ENCODE data around the gene GJB6. TPM values are rescaled to one million over a fixed set of nuclear protein-coding genes. Genes with fewer than 3 reads are reported as not detected.

GJB6 gene
- total and polyA plus RNA-seq, 2 of the 4 experiments (the other 2 are of a cell fraction), result not detected

GRCh38 chr13:20219577-20219976, 12.5 kb downstream of the GJB6 start:
- H3K9me3 ChIP-seq (ENCODE audit: control insufficient read depth, insufficient read depth, low read length), result no peaks in the 10 kb centered on the region; the same call in 1 of the 2 replicates
- POLR2A ChIA-PET (ENCODE audit: unreplicated experiment), result no interaction called here
- H3K36me3 ChIP-seq (ENCODE audit: control insufficient read depth, insufficient read depth, low read length), result no peaks in the 10 kb centered on the region
- no peak overlapping the region for H3K4me3 ChIP-seq (ENCODE audit: insufficient read depth, low read depth, low read length)
- H3K79me1 ChIP-seq (ENCODE audit: low read depth in 1 of 2, low read length in 2 of 2), result no peaks in the 10 kb centered on the region
- H4K91ac ChIP-seq (ENCODE audit: insufficient read depth, low read depth, low read length), result no peak overlapping the region
- intact Hi-C loops (cut with micrococcal nuclease) (no loop called here), dilution Hi-C loops (cut with HindIII; ENCODE audit: low sequenced_read_pairs, unreplicated experiment) (no loop called here), in situ Hi-C loops (cut with MboI; ENCODE audit: low sequenced_read_pairs) (no loop called here)
- H3K56ac ChIP-seq (ENCODE audit: extremely low read depth, insufficient read depth, low read length), result no peak overlapping the region
- no peak overlapping the region for H2BK120ac ChIP-seq (ENCODE audit: low read depth, low read length)
- BruUV-seq (replicated peaks), result no TSS peak
- H3K18ac ChIP-seq (ENCODE audit: low read depth, low read length), result no peak overlapping the region
- no peak overlapping the region for H2BK15ac ChIP-seq (ENCODE audit: low read depth, low read length)
- H2AK9ac ChIP-seq (replicated peaks; ENCODE audit: low read depth, low read length, poor library complexity), result no peak overlapping the region
- H4K5ac ChIP-seq (ENCODE audit: low read depth, low read length), result no peak overlapping the region
- TF ChIP-seq BHLHE40 (IDR thresholded peaks at IDR 0.05; ENCODE audit: low read depth, low read length) (no peak), NFE2L2 (IDR thresholded peaks at IDR 0.05; ENCODE audit: low read depth, low read length) (no peak), CTCF (conservative IDR thresholded peaks at IDR 0.05; ENCODE audit: low read depth, low read length) (no peak), CEBPB (IDR thresholded peaks at IDR 0.05; ENCODE audit: low read depth, low read length) (no peak), FOS (IDR thresholded peaks at IDR 0.05; ENCODE audit: low read depth, low read length) (no peak), MAZ (IDR thresholded peaks at IDR 0.05; ENCODE audit: borderline replicate concordance, low read depth, low read length) (no peak), MAFK (IDR thresholded peaks at IDR 0.05; ENCODE audit: low read depth, low read length) (no peak), RFX5 (IDR thresholded peaks at IDR 0.05; ENCODE audit: low read depth, low read length) (no peak), MXI1 (IDR thresholded peaks at IDR 0.05; ENCODE audit: borderline replicate concordance, low read depth, low read length) (no peak), SMC3 (IDR thresholded peaks at IDR 0.05; ENCODE audit: low read depth, low read length) (no peak), RCOR1 (IDR thresholded peaks at IDR 0.05; ENCODE audit: insufficient replicate concordance, low read length) (no peak), CHD1 (IDR thresholded peaks at IDR 0.05; ENCODE audit: low read depth, low read length) (no peak), RAD21 (IDR thresholded peaks at IDR 0.05; ENCODE audit: low read length) (no peak), POLR2A (IDR thresholded peaks at IDR 0.05; ENCODE audit: low read depth, low read length) (no peak)
- TF ChIP-seq, protein P1, sequence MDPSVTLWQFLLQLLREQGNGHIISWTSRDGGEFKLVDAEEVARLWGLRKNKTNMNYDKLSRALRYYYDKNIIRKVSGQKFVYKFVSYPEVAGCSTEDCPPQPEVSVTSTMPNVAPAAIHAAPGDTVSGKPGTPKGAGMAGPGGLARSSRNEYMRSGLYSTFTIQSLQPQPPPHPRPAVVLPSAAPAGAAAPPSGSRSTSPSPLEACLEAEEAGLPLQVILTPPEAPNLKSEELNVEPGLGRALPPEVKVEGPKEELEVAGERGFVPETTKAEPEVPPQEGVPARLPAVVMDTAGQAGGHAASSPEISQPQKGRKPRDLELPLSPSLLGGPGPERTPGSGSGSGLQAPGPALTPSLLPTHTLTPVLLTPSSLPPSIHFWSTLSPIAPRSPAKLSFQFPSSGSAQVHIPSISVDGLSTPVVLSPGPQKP (IDR thresholded peaks at IDR 0.05; ENCODE audit: borderline replicate concordance, low read depth, low read length), result no peak
- TF ChIP-seq, protein P2, sequence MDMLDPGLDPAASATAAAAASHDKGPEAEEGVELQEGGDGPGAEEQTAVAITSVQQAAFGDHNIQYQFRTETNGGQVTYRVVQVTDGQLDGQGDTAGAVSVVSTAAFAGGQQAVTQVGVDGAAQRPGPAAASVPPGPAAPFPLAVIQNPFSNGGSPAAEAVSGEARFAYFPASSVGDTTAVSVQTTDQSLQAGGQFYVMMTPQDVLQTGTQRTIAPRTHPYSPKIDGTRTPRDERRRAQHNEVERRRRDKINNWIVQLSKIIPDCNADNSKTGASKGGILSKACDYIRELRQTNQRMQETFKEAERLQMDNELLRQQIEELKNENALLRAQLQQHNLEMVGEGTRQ (IDR thresholded peaks at IDR 0.05; ENCODE audit: low read depth, low read length), result no peak
- no peak overlapping the region for H3K23ac ChIP-seq (ENCODE audit: low read depth, low read length)
- H3K9ac ChIP-seq (ENCODE audit: low read depth, low read length), result no peak overlapping the region
- DNase-seq (no peak), ATAC-seq (ENCODE audit: low read depth) (no peak)
- no peak overlapping the region for H3K27ac ChIP-seq (ENCODE audit: insufficient read depth, low read length)
- no peak overlapping the region for H2AK5ac ChIP-seq (ENCODE audit: low read depth, low read length)
- H3K9me1 ChIP-seq (ENCODE audit: insufficient read depth, low read length), result no peaks in the 10 kb centered on the region
- no peak overlapping the region for H2AFZ ChIP-seq (replicated peaks; ENCODE audit: low read length, poor library complexity)
- no peak overlapping the region for H4K8ac ChIP-seq (ENCODE audit: low read depth in 2 of 2, low read length in 2 of 2)
- no peaks in the 10 kb centered on the region for H4K20me1 ChIP-seq (ENCODE audit: insufficient read depth, low read length)
- H3K27me3 ChIP-seq (ENCODE audit: control insufficient read depth, insufficient read depth, low read length), result peaks cover 33% of the 10 kb centered on the region
- no peak overlapping the region for H3K4me2 ChIP-seq (ENCODE audit: low read depth, low read length)
- no peak overlapping the region for H2BK5ac ChIP-seq (ENCODE audit: low read depth, low read length, poor library complexity, severe bottlenecking)
- no peaks in the 10 kb centered on the region for H3K4me1 ChIP-seq (ENCODE audit: control insufficient read depth, insufficient read depth, low read length)
- no peak overlapping the region for H3K14ac ChIP-seq (replicated peaks; ENCODE audit: low read depth, low read length)
- CTCF ChIA-PET, result no interaction called here
- H2BK20ac ChIP-seq (ENCODE audit: low read depth, low read length), result no peak overlapping the region
- no peak overlapping the region for H3K4ac ChIP-seq (ENCODE audit: low read depth, low read length)

Measured in IMR-90 (cell line).